Measurements from ENCODE around the gene CHAC1. TPM values are rescaled to one million over a fixed set of nuclear protein-coding genes. Genes with fewer than 3 reads are reported as not detected.
A peak's percentile ranks its signal among the peaks of the same experiment; 100 is the strongest.

Gene CHAC1
- total RNA-seq, 2 donors from 2014 or later = 6.8 to 9.0 TPM

- WGBS, 2 experiments (ENCODE audit: insufficient coverage in 1 of 2, insufficient read length in 1 of 2) = 79 to 84% methylated on average over 11 to 21 of the region's 21 CpGs
- H3K4me1 Mint-ChIP-seq = peaks cover 26% of the 10 kb centered on the region
- H3K4me3 Mint-ChIP-seq = no peak overlapping the region
- Histone ChIP-seq H3K27me3 (ENCODE audit: control insufficient read depth, insufficient read depth, low read length, poor library complexity, severe bottlenecking) (no peaks in the 10 kb centered on the region), H3K9me3 (ENCODE audit: control insufficient read depth, low read length) (no peaks in the 10 kb centered on the region), H3K27ac (ENCODE audit: low read depth, low read length) (no peak overlapping the region), H3K4me3 (ENCODE audit: low read length) (no peak overlapping the region), H3K9ac (ENCODE audit: extremely low read depth, low read length, poor library complexity, severe bottlenecking) (no peak overlapping the region), H3K36me3 (ENCODE audit: control insufficient read depth, insufficient read depth, low read length) (no peaks in the 10 kb centered on the region), H3K4me1 (ENCODE audit: control insufficient read depth, insufficient read depth, low read length) (no peaks in the 10 kb centered on the region)
- H3K27ac Mint-ChIP-seq = no peak overlapping the region
- H3K36me3 Mint-ChIP-seq (ENCODE audit: low read depth) = no peaks in the 10 kb centered on the region
- H3K27me3 Mint-ChIP-seq (ENCODE audit: insufficient read depth) = peaks cover 62% of the 10 kb centered on the region
- DNase-seq = no peak
- no peaks in the 10 kb centered on the region for H3K9me3 Mint-ChIP-seq
- no peak for TF ChIP-seq CTCF (conservative IDR thresholded peaks at IDR 0.05)
Observed at GRCh38 chr15:40948706-40949473, 4.4 kb upstream of the CHAC1 start.

- H3K9me3 ChIP-seq (ENCODE audit: control insufficient read depth, low read length) = no peaks in the 10 kb centered on the region
- no peak overlapping the region for H3K4me3 ChIP-seq (ENCODE audit: low read length)
- no peaks in the 10 kb centered on the region for H3K4me1 ChIP-seq (ENCODE audit: control insufficient read depth, insufficient read depth, low read length)
- H3K36me3 Mint-ChIP-seq (ENCODE audit: low read depth) = no peaks in the 10 kb centered on the region
- peaks cover 31% of the 10 kb centered on the region for H3K4me1 Mint-ChIP-seq
- no peaks in the 10 kb centered on the region for H3K27me3 ChIP-seq (ENCODE audit: control insufficient read depth, insufficient read depth, low read length, poor library complexity, severe bottlenecking)
- TF ChIP-seq CTCF (conservative IDR thresholded peaks at IDR 0.05) = no peak
- H3K27ac ChIP-seq (ENCODE audit: low read depth, low read length) = no peak overlapping the region
- DNase-seq = no peak
- no peaks in the 10 kb centered on the region for H3K36me3 ChIP-seq (ENCODE audit: control insufficient read depth, insufficient read depth, low read length)
- no peak overlapping the region for H3K4me3 Mint-ChIP-seq
- no peaks in the 10 kb centered on the region for H3K9me3 Mint-ChIP-seq
- no peak overlapping the region for H3K9ac ChIP-seq (ENCODE audit: extremely low read depth, low read length, poor library complexity, severe bottlenecking)
- 75 to 78% methylated on average over 4 to 7 of the region's 7 CpGs for WGBS, 2 experiments (ENCODE audit: insufficient coverage in 1 of 2, insufficient read length in 1 of 2)
- H3K27ac Mint-ChIP-seq = no peak overlapping the region
- H3K27me3 Mint-ChIP-seq (ENCODE audit: insufficient read depth) = peaks cover 60% of the 10 kb centered on the region
Observed at GRCh38 chr15:40949756-40950207, 3.5 kb upstream of the CHAC1 start.

- peaks cover 26% of the 10 kb centered on the region for H3K4me1 Mint-ChIP-seq
- peaks cover 45% of the 10 kb centered on the region for H3K27me3 Mint-ChIP-seq (ENCODE audit: insufficient read depth)
- no peak overlapping the region for H3K9ac ChIP-seq (ENCODE audit: extremely low read depth, low read length, poor library complexity, severe bottlenecking)
- no peaks in the 10 kb centered on the region for H3K9me3 ChIP-seq (ENCODE audit: control insufficient read depth, low read length)
- WGBS, 2 experiments (ENCODE audit: insufficient coverage in 1 of 2, insufficient read length in 1 of 2) = 92 to 99% methylated on average over 2 to 4 of the region's 4 CpGs
- H3K9me3 Mint-ChIP-seq = no peaks in the 10 kb centered on the region
- peaks cover 2% of the 10 kb centered on the region for H3K36me3 Mint-ChIP-seq (ENCODE audit: low read depth)
- no peaks in the 10 kb centered on the region for H3K4me1 ChIP-seq (ENCODE audit: control insufficient read depth, insufficient read depth, low read length)
- no peaks in the 10 kb centered on the region for H3K27me3 ChIP-seq (ENCODE audit: control insufficient read depth, insufficient read depth, low read length, poor library complexity, severe bottlenecking)
- no peak for DNase-seq
- no peak overlapping the region for H3K4me3 ChIP-seq (ENCODE audit: low read length)
- TF ChIP-seq CTCF (conservative IDR thresholded peaks at IDR 0.05) = no peak
- H3K4me3 Mint-ChIP-seq = peak overlapping the region; percentile 77
- H3K27ac ChIP-seq (ENCODE audit: low read depth, low read length) = no peak overlapping the region
- no peaks in the 10 kb centered on the region for H3K36me3 ChIP-seq (ENCODE audit: control insufficient read depth, insufficient read depth, low read length)
- peak overlapping the region; percentile 52 for H3K27ac Mint-ChIP-seq
Observed at GRCh38 chr15:40951764-40952163, 1.5 kb upstream of the CHAC1 start.

Measured in endodermal cell (in vitro differentiated cells).